ENCODE data around the gene KDELR1. TPM values are rescaled to one million over a fixed set of nuclear protein-coding genes. Genes with fewer than 3 reads are reported as not detected.

The KDELR1 gene
- total and polyA plus RNA-seq, 2 of the 13 experiments (the other 11 are each of a cell fraction or from before 2014, with no cell fraction given): 134 to 185 TPM

GRCh38 chr19:48400018-48400742 lies 8.8 kb upstream of the KDELR1 start (continued):
- peak; percentile 20; the same call in 1 of the 2 replicates for TF ChIP-seq TFDP1 (CRISPR knock-in tag; IDR thresholded peaks at IDR 0.05; ENCODE audit: borderline replicate concordance)
- no peak for TF ChIP-seq HINFP (CRISPR knock-in tag; IDR thresholded peaks at IDR 0.05; ENCODE audit: low read depth)
- TF ChIP-seq, protein P1, sequence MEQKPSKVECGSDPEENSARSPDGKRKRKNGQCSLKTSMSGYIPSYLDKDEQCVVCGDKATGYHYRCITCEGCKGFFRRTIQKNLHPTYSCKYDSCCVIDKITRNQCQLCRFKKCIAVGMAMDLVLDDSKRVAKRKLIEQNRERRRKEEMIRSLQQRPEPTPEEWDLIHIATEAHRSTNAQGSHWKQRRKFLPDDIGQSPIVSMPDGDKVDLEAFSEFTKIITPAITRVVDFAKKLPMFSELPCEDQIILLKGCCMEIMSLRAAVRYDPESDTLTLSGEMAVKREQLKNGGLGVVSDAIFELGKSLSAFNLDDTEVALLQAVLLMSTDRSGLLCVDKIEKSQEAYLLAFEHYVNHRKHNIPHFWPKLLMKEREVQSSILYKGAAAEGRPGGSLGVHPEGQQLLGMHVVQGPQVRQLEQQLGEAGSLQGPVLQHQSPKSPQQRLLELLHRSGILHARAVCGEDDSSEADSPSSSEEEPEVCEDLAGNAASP (CRISPR knock-in tag; IDR thresholded peaks at IDR 0.05; ENCODE audit: borderline replicate concordance): no peak
- TF ChIP-seq ZNF709 (CRISPR knock-in tag; IDR thresholded peaks at IDR 0.05): no peak
- TF ChIP-seq, protein P2, sequence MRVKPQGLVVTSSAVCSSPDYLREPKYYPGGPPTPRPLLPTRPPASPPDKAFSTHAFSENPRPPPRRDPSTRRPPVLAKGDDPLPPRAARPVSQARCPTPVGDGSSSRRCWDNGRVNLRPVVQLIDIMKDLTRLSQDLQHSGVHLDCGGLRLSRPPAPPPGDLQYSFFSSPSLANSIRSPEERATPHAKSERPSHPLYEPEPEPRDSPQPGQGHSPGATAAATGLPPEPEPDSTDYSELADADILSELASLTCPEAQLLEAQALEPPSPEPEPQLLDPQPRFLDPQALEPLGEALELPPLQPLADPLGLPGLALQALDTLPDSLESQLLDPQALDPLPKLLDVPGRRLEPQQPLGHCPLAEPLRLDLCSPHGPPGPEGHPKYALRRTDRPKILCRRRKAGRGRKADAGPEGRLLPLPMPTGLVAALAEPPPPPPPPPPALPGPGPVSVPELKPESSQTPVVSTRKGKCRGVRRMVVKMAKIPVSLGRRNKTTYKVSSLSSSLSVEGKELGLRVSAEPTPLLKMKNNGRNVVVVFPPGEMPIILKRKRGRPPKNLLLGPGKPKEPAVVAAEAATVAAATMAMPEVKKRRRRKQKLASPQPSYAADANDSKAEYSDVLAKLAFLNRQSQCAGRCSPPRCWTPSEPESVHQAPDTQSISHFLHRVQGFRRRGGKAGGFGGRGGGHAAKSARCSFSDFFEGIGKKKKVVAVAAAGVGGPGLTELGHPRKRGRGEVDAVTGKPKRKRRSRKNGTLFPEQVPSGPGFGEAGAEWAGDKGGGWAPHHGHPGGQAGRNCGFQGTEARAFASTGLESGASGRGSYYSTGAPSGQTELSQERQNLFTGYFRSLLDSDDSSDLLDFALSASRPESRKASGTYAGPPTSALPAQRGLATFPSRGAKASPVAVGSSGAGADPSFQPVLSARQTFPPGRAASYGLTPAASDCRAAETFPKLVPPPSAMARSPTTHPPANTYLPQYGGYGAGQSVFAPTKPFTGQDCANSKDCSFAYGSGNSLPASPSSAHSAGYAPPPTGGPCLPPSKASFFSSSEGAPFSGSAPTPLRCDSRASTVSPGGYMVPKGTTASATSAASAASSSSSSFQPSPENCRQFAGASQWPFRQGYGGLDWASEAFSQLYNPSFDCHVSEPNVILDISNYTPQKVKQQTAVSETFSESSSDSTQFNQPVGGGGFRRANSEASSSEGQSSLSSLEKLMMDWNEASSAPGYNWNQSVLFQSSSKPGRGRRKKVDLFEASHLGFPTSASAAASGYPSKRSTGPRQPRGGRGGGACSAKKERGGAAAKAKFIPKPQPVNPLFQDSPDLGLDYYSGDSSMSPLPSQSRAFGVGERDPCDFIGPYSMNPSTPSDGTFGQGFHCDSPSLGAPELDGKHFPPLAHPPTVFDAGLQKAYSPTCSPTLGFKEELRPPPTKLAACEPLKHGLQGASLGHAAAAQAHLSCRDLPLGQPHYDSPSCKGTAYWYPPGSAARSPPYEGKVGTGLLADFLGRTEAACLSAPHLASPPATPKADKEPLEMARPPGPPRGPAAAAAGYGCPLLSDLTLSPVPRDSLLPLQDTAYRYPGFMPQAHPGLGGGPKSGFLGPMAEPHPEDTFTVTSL (CRISPR knock-in tag; IDR thresholded peaks at IDR 0.05; ENCODE audit: borderline replicate concordance): no peak
- 0 out of 4 replicates have a peak, but pooled peaks of 1 of the 2 experiments have one; percentile 38 for TF ChIP-seq HMGXB4 (CRISPR knock-in tag; IDR thresholded peaks at IDR 0.05; ENCODE audit: borderline replicate concordance in 1 of 2, low read depth in 1 of 2)
- no peak for TF ChIP-seq ZNF891 (CRISPR knock-in tag; IDR thresholded peaks at IDR 0.05)
- no peak for TF ChIP-seq ZNF121 (CRISPR knock-in tag; IDR thresholded peaks at IDR 0.05)
- no peak for TF ChIP-seq ZNF296 (CRISPR knock-in tag; conservative IDR thresholded peaks at IDR 0.05)
- no peak for TF ChIP-seq ZBTB20 (CRISPR knock-in tag; IDR thresholded peaks at IDR 0.05; ENCODE audit: borderline replicate concordance, low read depth)
- no peak for TF ChIP-seq NR0B2 (CRISPR knock-in tag; IDR thresholded peaks at IDR 0.05)

All from HepG2 (cell line).